ENCODE results near the gene CNOT10.

The CNOT10 gene

GRCh38 chr3:32820430-32820829 lies 135.4 kb downstream of the CNOT10 start:
- ChIA-PET CTCF (no interaction called here), POLR2A (no interaction called here)
- H3K27ac ChIP-seq (ENCODE audit: extremely low read depth, low read depth, low read length), result no peak overlapping the region
- no peak for TF ChIP-seq ZFP37 (tag by site-specific recombination; IDR thresholded peaks at IDR 0.05)
- TF ChIP-seq CTCF (tag by site-specific recombination; IDR thresholded peaks at IDR 0.05), result no peak
- TF ChIP-seq ZNF121 (tag by site-specific recombination; IDR thresholded peaks at IDR 0.05), result no peak
- no peak for TF ChIP-seq ZNF624 (tag by site-specific recombination; IDR thresholded peaks at IDR 0.05)
- TF ChIP-seq, protein P1, sequence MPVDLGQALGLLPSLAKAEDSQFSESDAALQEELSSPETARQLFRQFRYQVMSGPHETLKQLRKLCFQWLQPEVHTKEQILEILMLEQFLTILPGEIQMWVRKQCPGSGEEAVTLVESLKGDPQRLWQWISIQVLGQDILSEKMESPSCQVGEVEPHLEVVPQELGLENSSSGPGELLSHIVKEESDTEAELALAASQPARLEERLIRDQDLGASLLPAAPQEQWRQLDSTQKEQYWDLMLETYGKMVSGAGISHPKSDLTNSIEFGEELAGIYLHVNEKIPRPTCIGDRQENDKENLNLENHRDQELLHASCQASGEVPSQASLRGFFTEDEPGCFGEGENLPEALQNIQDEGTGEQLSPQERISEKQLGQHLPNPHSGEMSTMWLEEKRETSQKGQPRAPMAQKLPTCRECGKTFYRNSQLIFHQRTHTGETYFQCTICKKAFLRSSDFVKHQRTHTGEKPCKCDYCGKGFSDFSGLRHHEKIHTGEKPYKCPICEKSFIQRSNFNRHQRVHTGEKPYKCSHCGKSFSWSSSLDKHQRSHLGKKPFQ (tag by site-specific recombination; IDR thresholded peaks at IDR 0.05), result no peak
- TF ChIP-seq ZNF837 (tag by site-specific recombination; IDR thresholded peaks at IDR 0.05), result no peak
- TF ChIP-seq ZNF830 (tag by site-specific recombination; IDR thresholded peaks at IDR 0.05; ENCODE audit: low read depth), result no peak
- no peak for TF ChIP-seq YY2 (tag by site-specific recombination; IDR thresholded peaks at IDR 0.05)
- no peak for TF ChIP-seq ZNF175 (tag by site-specific recombination; IDR thresholded peaks at IDR 0.05)
- no peak for TF ChIP-seq HIC1 (tag by site-specific recombination; IDR thresholded peaks at IDR 0.05)
- TF ChIP-seq ZNF529 (tag by site-specific recombination; IDR thresholded peaks at IDR 0.05; ENCODE audit: insufficient replicate concordance), result no peak
- no peak for TF ChIP-seq GLIS2 (tag by site-specific recombination; IDR thresholded peaks at IDR 0.05)
- TF ChIP-seq ZNF223 (tag by site-specific recombination; IDR thresholded peaks at IDR 0.05), result no peak
- H3K4me1 ChIP-seq (ENCODE audit: control insufficient read depth, insufficient read depth, low read length), result no peaks in the 10 kb centered on the region
- no peaks in the 10 kb centered on the region for H3K9me3 ChIP-seq (ENCODE audit: control insufficient read depth, insufficient read depth, low read depth, low read length)
- H3K36me3 ChIP-seq (ENCODE audit: control insufficient read depth in 2 of 2, insufficient read depth in 1 of 2, low read length in 2 of 2), result peaks cover 0 to 20% of the 10 kb centered on the region in 2 experiments; a peak in 1 of 3 replicates
- no peak overlapping the region for H3K4me3 ChIP-seq (ENCODE audit: low read depth, low read length)

DNA sequence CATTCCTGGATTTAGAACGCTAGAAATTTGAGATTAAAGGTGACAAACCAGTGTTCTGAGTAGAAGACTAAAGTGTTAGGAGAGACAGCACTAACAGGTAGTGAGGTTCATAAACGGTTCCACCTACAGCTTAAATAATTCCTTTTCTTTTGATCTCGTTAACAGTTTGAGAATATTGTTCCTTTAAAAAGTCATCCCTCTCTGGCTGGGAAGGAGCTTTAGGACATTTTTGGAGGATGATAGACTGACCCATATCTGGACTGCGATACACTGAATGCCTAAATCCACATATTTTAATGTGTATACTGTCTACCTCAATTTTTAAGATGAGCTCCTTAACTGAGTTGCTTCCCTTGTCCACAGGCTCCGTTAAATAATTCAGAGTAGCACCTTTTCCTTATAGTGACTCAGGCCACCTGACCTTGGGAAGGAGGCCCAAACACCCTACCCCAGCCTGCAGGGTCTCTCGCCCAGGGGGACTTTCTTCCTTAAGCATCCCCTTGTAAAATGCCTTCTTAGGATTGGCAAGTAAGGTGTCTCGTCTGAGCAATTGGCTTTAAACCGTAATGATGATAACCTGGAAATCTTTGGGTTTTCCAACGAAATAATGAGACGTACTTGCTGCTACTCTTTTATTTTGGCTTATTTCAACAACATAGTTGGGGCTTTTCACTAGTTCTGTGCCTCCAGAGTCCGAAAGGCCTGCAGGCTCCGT lies 136.1 kb downstream of the CNOT10 start:
- ChIA-PET POLR2A (no interaction called here), CTCF (interaction anchor here (0.6 kb wide), 1 partner anchor 377 kb away, joined by 4 read pairs; no protein-coding TSS in a partner anchor)
- no peaks in the 10 kb centered on the region for H3K9me3 ChIP-seq (ENCODE audit: control insufficient read depth, insufficient read depth, low read depth, low read length)
- no peak overlapping the region for H3K27ac ChIP-seq (ENCODE audit: extremely low read depth, low read depth, low read length)
- no peak for TF ChIP-seq ZNF394 (tag by site-specific recombination; IDR thresholded peaks at IDR 0.05; ENCODE audit: borderline replicate concordance)
- TF ChIP-seq SCRT1 (tag by site-specific recombination; IDR thresholded peaks at IDR 0.05; ENCODE audit: borderline replicate concordance), result no peak
- TF ChIP-seq ZNF292 (tag by site-specific recombination; IDR thresholded peaks at IDR 0.05; ENCODE audit: borderline replicate concordance, low read depth), result no peak
- no peak for TF ChIP-seq ZNF544 (tag by site-specific recombination; IDR thresholded peaks at IDR 0.05)
- no peak for TF ChIP-seq ZNF138 (tag by site-specific recombination; IDR thresholded peaks at IDR 0.05; ENCODE audit: borderline replicate concordance)
- no peak for TF ChIP-seq REPIN1 (tag by site-specific recombination; IDR thresholded peaks at IDR 0.05; ENCODE audit: low read depth)
- no peak for TF ChIP-seq ZNF169 (tag by site-specific recombination; IDR thresholded peaks at IDR 0.05)
- TF ChIP-seq, protein P2, sequence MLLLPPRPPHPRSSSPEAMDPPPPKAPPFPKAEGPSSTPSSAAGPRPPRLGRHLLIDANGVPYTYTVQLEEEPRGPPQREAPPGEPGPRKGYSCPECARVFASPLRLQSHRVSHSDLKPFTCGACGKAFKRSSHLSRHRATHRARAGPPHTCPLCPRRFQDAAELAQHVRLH (tag by site-specific recombination; IDR thresholded peaks at IDR 0.05), result no peak
- TF ChIP-seq ZNF2 (tag by site-specific recombination; IDR thresholded peaks at IDR 0.05), result no peak
- TF ChIP-seq ZNF558 (tag by site-specific recombination; IDR thresholded peaks at IDR 0.05), result no peak
- TF ChIP-seq GLI2 (tag by site-specific recombination; IDR thresholded peaks at IDR 0.05; ENCODE audit: borderline replicate concordance, low read depth), result no peak
- no peak for TF ChIP-seq ZNF404 (tag by site-specific recombination; IDR thresholded peaks at IDR 0.05)
- no peak for TF ChIP-seq ZNF785 (tag by site-specific recombination; IDR thresholded peaks at IDR 0.05)
- no peaks in the 10 kb centered on the region for H3K4me1 ChIP-seq (ENCODE audit: control insufficient read depth, insufficient read depth, low read length)
- H3K36me3 ChIP-seq (ENCODE audit: control insufficient read depth in 2 of 2, insufficient read depth in 1 of 2, low read length in 2 of 2), result peaks cover 0 to 20% of the 10 kb centered on the region in 2 experiments; a peak in 1 of 3 replicates
- H3K4me3 ChIP-seq (ENCODE audit: low read depth, low read length), result no peak overlapping the region

All from HEK293 (cell line).